Measurements from ENCODE around the gene GRPR. TPM values are rescaled to one million over a fixed set of nuclear protein-coding genes. Genes with fewer than 3 reads are reported as not detected.
"Not testable (repeated sequence)": the region's sequence is repeated elsewhere in the genome, so short reads cannot be mapped to it uniquely, and the experiment has no call there.

GRPR gene
- total RNA-seq, 4 donors from 2014 or later: not detected

DNA sequence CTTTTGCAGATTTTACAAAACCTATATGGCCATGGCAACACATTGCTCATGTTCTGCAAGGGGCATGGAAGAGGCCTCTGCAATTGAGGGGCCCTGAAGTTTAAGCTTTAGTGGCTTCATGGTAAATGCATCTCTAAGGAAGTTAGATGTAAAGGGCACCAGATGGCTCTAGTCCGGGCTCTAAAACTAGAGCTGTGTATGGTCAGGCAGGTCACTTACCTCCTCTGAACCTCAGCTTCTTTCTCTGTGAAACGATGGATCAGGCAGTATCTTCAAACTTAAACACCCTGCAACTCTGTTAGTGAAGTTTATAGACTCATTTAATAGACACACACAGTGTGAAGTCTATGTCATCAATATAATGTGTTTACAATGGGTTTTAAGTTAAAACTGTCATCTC, 53.9 kb downstream of the GRPR start:
- DNase-seq: no peak
- Histone ChIP-seq H3K4me3 (no peak overlapping the region), H3K27me3 (no peaks in the 10 kb centered on the region), H3K9me3 (no peaks in the 10 kb centered on the region), H3K36me3 (no peaks in the 10 kb centered on the region), H3K27ac (no peak overlapping the region), H3K4me1 (no peaks in the 10 kb centered on the region)
- TF ChIP-seq POLR2A (IDR thresholded peaks at IDR 0.05): no peak
- TF ChIP-seq, protein P1, sequence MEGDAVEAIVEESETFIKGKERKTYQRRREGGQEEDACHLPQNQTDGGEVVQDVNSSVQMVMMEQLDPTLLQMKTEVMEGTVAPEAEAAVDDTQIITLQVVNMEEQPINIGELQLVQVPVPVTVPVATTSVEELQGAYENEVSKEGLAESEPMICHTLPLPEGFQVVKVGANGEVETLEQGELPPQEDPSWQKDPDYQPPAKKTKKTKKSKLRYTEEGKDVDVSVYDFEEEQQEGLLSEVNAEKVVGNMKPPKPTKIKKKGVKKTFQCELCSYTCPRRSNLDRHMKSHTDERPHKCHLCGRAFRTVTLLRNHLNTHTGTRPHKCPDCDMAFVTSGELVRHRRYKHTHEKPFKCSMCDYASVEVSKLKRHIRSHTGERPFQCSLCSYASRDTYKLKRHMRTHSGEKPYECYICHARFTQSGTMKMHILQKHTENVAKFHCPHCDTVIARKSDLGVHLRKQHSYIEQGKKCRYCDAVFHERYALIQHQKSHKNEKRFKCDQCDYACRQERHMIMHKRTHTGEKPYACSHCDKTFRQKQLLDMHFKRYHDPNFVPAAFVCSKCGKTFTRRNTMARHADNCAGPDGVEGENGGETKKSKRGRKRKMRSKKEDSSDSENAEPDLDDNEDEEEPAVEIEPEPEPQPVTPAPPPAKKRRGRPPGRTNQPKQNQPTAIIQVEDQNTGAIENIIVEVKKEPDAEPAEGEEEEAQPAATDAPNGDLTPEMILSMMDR (IDR thresholded peaks at IDR 0.05): no peak

DNA sequence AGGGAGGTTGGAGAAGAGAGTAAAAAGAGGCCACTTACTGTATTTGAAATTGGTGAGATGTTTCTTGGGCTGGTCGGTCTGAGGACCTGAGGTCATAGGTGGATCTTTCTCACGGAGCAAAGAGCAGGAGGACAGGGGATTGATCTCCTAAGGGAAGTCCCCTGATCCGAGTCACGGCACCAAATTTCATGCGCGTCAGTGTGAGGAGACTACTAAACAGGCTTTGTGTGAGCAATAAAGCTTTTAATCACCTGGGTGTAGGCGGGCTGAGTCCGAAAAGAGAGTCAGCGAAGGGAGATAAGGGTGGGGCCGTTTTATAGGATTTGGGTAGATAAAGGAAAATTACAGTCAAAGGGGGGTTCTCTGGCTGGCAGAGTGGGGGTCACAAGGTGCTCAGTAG, 60.5 kb downstream of the GRPR start:
- not testable (repeated sequence) for DNase-seq, H3K27me3 ChIP-seq, H3K4me3 ChIP-seq, H3K9me3 ChIP-seq, H3K36me3 ChIP-seq, H3K4me1 ChIP-seq, H3K27ac ChIP-seq

DNA sequence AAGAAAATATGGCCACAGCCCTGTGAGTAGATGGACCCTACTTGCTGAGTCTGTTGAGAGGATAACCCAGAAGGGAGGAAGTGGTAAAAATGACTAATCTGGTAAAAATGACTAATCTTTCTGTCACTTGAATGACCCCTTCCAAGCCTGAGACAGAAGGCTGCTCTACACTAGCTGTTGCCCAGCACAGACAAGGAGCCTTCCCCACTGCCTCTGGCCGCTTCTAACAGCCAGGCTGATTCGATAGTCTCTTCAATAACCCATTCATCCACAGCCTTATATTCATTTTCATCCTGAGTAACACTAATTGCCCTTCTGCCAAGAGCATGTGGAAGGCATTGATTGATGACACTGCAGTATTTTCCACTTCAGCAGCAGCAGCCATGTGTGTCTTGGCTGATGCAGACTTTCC, 62.4 kb downstream of the GRPR start:
- no peak overlapping the region for H3K4me3 ChIP-seq
- H3K4me1 ChIP-seq: no peaks in the 10 kb centered on the region
- H3K27ac ChIP-seq: no peak overlapping the region
- no peak for DNase-seq
- TF ChIP-seq, protein P1 (IDR thresholded peaks at IDR 0.05): no peak
- no peak for TF ChIP-seq POLR2A (IDR thresholded peaks at IDR 0.05)
- no peaks in the 10 kb centered on the region for H3K9me3 ChIP-seq
- H3K36me3 ChIP-seq: no peaks in the 10 kb centered on the region
- no peaks in the 10 kb centered on the region for H3K27me3 ChIP-seq

DNA sequence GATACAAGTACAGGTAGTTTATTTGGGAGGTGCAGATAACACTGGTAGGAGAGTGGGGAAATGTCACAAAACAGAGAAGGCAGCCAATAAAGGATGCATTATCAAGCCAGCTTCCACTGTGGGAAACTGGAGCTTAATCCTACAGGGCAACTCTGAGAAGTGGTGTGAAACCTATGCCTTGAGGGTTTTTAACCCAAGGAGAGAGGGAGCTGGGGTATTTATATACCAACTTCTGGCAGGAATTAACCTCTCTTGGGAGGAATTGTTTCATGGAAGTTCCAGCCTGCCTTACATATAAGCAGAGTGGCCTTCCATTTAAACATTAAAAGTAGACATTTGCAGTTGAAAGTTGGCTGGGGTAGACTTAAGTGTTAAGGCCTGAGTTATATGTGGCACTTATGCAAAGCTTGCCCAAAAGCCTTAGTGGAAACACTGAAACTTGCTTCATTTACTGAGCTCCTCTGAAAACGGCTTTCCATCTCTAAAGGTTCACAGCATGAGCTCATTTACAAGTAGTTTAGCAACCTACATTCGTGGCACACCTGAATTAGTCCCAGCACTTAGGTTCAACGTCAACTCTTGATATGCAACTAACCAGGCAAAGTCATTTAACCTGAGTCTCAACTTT, 63.1 kb downstream of the GRPR start:
- no peak overlapping the region for H3K27ac ChIP-seq
- TF ChIP-seq, protein P1 (IDR thresholded peaks at IDR 0.05): no peak
- no peak for TF ChIP-seq POLR2A (IDR thresholded peaks at IDR 0.05)
- no peaks in the 10 kb centered on the region for H3K27me3 ChIP-seq
- H3K9me3 ChIP-seq: no peaks in the 10 kb centered on the region
- no peak overlapping the region for H3K4me3 ChIP-seq
- H3K4me1 ChIP-seq: no peaks in the 10 kb centered on the region
- DNase-seq: no peak
- H3K36me3 ChIP-seq: no peaks in the 10 kb centered on the region

DNA sequence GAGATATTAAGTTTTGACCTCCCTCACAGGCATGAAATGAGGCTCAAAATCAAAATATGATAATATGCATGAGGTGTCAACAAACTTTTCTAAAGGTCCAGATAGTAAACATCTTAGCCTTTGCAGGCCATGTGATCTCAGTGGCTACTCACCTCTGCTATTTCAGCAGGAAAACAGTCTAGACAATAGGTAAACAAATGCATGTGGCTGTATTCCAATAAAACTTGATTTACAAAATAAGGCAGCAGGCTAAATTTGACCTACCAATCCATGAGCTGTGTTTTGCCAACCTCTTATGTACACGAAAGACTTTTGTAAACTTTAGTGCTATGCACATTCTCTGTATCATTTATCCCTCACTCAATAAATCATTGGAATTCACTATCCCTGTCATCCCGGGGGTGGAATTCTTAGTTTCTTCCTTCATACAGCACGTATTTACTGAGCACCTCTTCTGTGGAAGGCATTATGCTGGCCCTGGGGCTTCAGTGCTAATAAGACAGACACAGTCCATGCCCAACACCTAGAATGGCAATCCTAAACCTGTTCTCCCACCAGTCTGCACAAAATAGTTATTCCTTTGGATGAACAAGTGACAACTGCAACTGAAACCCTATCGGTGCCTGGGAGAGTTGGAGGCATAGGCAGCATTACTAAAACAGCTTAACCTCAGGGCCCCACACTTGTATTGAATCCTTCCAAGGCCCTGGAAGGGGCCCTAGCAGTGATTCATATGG, 63.8 kb downstream of the GRPR start:
- Histone ChIP-seq H3K36me3 (no peaks in the 10 kb centered on the region), H3K4me1 (no peaks in the 10 kb centered on the region), H3K27me3 (no peaks in the 10 kb centered on the region), H3K27ac (no peak overlapping the region), H3K9me3 (no peaks in the 10 kb centered on the region), H3K4me3 (no peak overlapping the region)
- TF ChIP-seq, protein P1 (IDR thresholded peaks at IDR 0.05): no peak
- TF ChIP-seq POLR2A (IDR thresholded peaks at IDR 0.05): no peak
- no peak for DNase-seq

DNA sequence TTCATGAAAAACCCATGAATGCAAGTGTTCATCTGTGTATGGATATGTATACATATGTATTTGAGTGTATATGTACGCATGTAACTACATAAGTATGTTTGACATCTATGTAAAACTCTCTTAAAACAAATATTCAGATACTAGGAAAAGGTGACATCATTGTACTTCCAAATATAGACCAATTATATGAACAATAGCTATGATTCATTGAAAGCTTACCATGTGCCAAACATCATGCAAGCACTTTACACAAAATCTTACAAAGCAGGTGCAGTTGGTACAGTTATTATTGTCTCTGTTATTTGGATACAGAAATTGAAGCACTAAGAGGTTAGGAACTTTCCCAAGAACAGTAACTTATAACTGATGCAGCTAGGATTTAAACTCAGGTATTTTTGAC, 65.3 kb downstream of the GRPR start:
- Histone ChIP-seq H3K27me3 (no peaks in the 10 kb centered on the region), H3K9me3 (no peaks in the 10 kb centered on the region), H3K4me1 (no peaks in the 10 kb centered on the region), H3K27ac (no peak overlapping the region), H3K4me3 (no peak overlapping the region), H3K36me3 (no peaks in the 10 kb centered on the region)
- no peak for TF ChIP-seq POLR2A (IDR thresholded peaks at IDR 0.05)
- TF ChIP-seq, protein P1 (IDR thresholded peaks at IDR 0.05): no peak
- DNase-seq: no peak

All from Peyer's patch (tissue), 4 donors.